HG03135 (cell line): Measurements from ENCODE around the gene TWIST2.

Experiments used
- ATAC-seq: cut with Tn5 transposase; IDR thresholded peaks from one replicate; pipeline ENCODE4 v1.9.1; 2021; ENCODE audit warnings: mild to moderate bottlenecking, moderate library complexity; ENCODE audit not compliant: unreplicated experiment

TWIST2 gene

GRCh38 chr2:238949710-238950345, 101.9 kb downstream of the TWIST2 start:
- ATAC-seq, result no peak

GRCh38 chr2:238950551-238950950, 102.7 kb downstream of the TWIST2 start:
- ATAC-seq, result no peak

GRCh38 chr2:238952261-238952919, 104.5 kb downstream of the TWIST2 start:
- ATAC-seq, result no peak

DNA sequence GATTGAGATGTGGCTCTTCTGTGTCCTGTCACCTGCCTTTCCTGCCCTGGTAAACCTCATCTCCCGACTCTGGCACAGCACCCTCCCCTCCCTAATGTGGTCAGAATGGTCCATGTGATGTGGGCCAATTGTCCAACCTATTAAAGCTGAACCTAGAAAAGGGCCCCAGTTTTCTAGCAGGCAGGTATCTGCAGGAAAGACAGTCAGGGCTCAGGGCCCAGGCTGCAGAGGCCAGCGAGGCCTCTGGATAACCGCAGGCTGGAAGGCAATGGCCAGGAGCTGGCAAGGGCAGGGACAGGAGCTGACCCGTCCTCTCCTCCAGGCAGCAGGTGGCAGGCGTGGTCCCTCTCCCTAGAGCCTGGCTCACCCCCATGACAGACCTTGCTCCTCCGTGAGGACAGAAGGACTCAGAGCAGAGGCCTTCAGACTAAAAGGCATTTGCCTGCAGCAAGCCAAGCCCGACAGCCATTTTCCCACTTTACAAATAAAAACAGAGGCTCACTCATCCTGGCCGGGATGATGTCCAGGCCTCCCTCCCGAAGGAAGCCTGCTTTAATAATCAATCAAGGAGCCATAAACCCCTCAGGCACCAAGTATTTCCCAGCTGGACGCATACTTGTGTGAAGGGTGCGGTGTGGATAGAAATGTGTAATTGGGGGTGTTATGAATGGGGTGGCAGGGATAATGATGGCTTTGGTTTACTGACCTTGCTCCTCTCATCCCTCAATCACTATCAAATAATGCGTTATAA, 107.1 kb downstream of the TWIST2 start:
- ATAC-seq, result no peak

GRCh38 chr2:238955648-238956531, 108.0 kb downstream of the TWIST2 start:
- no peak for ATAC-seq

DNA sequence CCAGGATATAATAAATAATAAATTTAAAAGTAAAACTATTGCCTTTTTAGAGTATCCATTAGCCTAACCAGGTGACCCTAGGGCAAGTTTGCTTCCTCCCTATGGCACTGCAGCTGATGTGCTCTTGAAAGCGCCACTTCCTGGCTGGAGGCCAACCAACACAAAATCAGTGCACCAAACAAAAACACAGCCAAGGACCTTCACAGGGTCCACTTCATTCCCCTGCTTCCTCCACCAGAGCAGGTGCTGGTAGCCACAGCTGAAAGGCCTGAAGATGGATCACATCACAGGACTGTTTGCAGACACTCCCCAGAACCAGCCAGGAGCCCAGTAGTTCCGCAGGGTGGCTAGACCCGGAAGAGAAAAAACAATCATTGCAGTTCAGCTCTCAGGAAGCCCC, 108.8 kb downstream of the TWIST2 start:
- no peak for ATAC-seq
